Neuronal stem cell (in vitro differentiated cells): Measurements from ENCODE around the gene GALNTL6.

Experiments used
- DNase-seq: peaks from one replicate; pipeline ENCODE4 v3.0.0-alpha.2; 2013; ENCODE audit warnings: low spot score
- H2AFZ ChIP-seq: one replicate; pipeline ENCODE4 v1.6.1; 2013; ENCODE audit warnings: mild to moderate bottlenecking, low read length, inconsistent platforms
- H2AK5ac ChIP-seq: 2 replicates; pipeline ENCODE4 v1.6.1; 2013; ENCODE audit warnings: low read depth, mild to moderate bottlenecking, inconsistent platforms, low read length, moderate library complexity, mixed read lengths
- H2BK120ac ChIP-seq: 2 replicates; pipeline ENCODE4 v1.6.1; 2013; ENCODE audit warnings: low read depth, mild to moderate bottlenecking, inconsistent platforms, low read length, moderate library complexity, mixed read lengths
- H2BK12ac ChIP-seq: one replicate; pipeline ENCODE4 v1.6.1; 2013; ENCODE audit warnings: low read length, inconsistent platforms
- H2BK15ac ChIP-seq: 2 replicates; pipeline ENCODE4 v1.6.1; 2013; ENCODE audit warnings: mild to moderate bottlenecking, low read length, inconsistent platforms, mixed read lengths
- H2BK5ac ChIP-seq: one replicate; pipeline ENCODE4 v1.6.1; 2013; ENCODE audit warnings: inconsistent platforms, mild to moderate bottlenecking, low read length, moderate library complexity
- H3K14ac ChIP-seq: one replicate; pipeline ENCODE4 v1.6.1; 2013; ENCODE audit warnings: low read length, inconsistent platforms
- H3K18ac ChIP-seq: 2 replicates; pipeline ENCODE4 v1.6.1; 2013; ENCODE audit warnings: low read length, inconsistent platforms
- H3K23ac ChIP-seq: 2 replicates; pipeline ENCODE4 v1.6.1; 2013; ENCODE audit warnings: low read depth, mild to moderate bottlenecking, mixed read lengths, low read length, inconsistent platforms; ENCODE audit not compliant: poor library complexity
- H3K27ac ChIP-seq: replicated peaks from 3 replicates; pipeline ENCODE4 v1.5.1; 2013; ENCODE audit warnings: low read length, inconsistent platforms
- H3K27me3 ChIP-seq, 3 experiments: 2 replicates each; pipeline ENCODE4 v1.6.1; 2013; ENCODE audit warnings: low read length in 3 of 3, mild to moderate bottlenecking in 2 of 3, inconsistent platforms in 1 of 3, low read depth in 1 of 3, mixed read lengths in 1 of 3, moderate library complexity in 1 of 3; ENCODE audit not compliant: control insufficient read depth in 3 of 3, insufficient read depth in 3 of 3
- H3K36me3 ChIP-seq, 2 donors: replicated peaks in 1 of 2; 2 replicates each; pipeline ENCODE4 v1.6.1; 2013; ENCODE audit warnings: low read length in 2 of 2; ENCODE audit not compliant: control insufficient read depth in 2 of 2, insufficient read depth in 2 of 2
- H3K4ac ChIP-seq: 2 replicates; pipeline ENCODE4 v1.6.1; 2013; ENCODE audit warnings: inconsistent platforms, mild to moderate bottlenecking, low read length, moderate library complexity
- H3K4me1 ChIP-seq, 2 donors: 1 replicate in 1 of 2; 2 replicates in 1 of 2; pipeline ENCODE4 v1.6.1; 2013; ENCODE audit warnings: low read length in 2 of 2, low read depth in 1 of 2; ENCODE audit not compliant: control insufficient read depth in 2 of 2, insufficient read depth in 1 of 2
- H3K4me2 ChIP-seq: one replicate; pipeline ENCODE4 v1.6.1; 2013; ENCODE audit warnings: mild to moderate bottlenecking, low read length, inconsistent platforms; ENCODE audit not compliant: insufficient read depth, poor library complexity, severe bottlenecking
- H3K4me3 ChIP-seq, 2 donors: 2 replicates each; pipeline ENCODE4 v1.5.1; 2013; ENCODE audit warnings: low read length in 2 of 2, mild to moderate bottlenecking in 2 of 2, inconsistent platforms in 1 of 2, moderate library complexity in 1 of 2
- H3K79me1 ChIP-seq: one replicate; pipeline ENCODE4 v1.6.1; 2013; ENCODE audit warnings: low read depth, mild to moderate bottlenecking, inconsistent platforms, low read length, moderate library complexity
- H3K9ac ChIP-seq: one replicate; pipeline ENCODE4 v1.6.1; 2013; ENCODE audit warnings: mild to moderate bottlenecking, low read depth, low read length, inconsistent platforms; ENCODE audit not compliant: poor library complexity
- H3K9me3 ChIP-seq, 2 donors: replicated peaks in 1 of 2; 2 replicates each; pipeline versions ENCODE3 to v1.6.1; 2013; ENCODE audit warnings: low read length in 2 of 2, mild to moderate bottlenecking in 2 of 2, inconsistent platforms in 1 of 2, low read depth in 1 of 2, mixed read lengths in 1 of 2, moderate library complexity in 1 of 2; ENCODE audit not compliant: control insufficient read depth in 2 of 2, insufficient read depth in 1 of 2
- H4K8ac ChIP-seq: one replicate; pipeline ENCODE4 v1.6.1; 2013; ENCODE audit warnings: low read depth, mild to moderate bottlenecking, inconsistent platforms, low read length, moderate library complexity
- H4K91ac ChIP-seq: one replicate; pipeline ENCODE4 v1.6.1; 2013; ENCODE audit warnings: low read length, low read depth, mild to moderate bottlenecking, inconsistent platforms; ENCODE audit not compliant: poor library complexity
- WGBS, 2 donors: extraction: QIAGEN DNeasy Blood & Tissue Kit; methylation state at CpG; one replicate each; pipeline ENCODE4 v1.1.7; 2013; ENCODE audit warnings: missing lambda C conversion rate in 2 of 2, mixed read lengths in 1 of 2; ENCODE audit not compliant: insufficient read length in 2 of 2, insufficient replicate concordance in 1 of 2; ENCODE audit errors: extremely low coverage in 2 of 2; 5-methylcytosine and 5-hydroxymethylcytosine counted together

Gene GALNTL6

GRCh38 chr4:172243551-172243950 is 430.3 kb downstream of the GALNTL6 start:
- Histone ChIP-seq H3K4ac (no peak overlapping the region), H2BK15ac (no peak overlapping the region), H3K14ac (no peak overlapping the region), H2BK12ac (no peak overlapping the region), H4K8ac (no peak overlapping the region), H3K9ac (no peak overlapping the region), H3K9me3 (no peaks in the 10 kb centered on the region), H3K27ac (no peak overlapping the region), H3K4me3 (no peak overlapping the region), H2AFZ (no peak overlapping the region), H3K4me1 (no peaks in the 10 kb centered on the region), H2BK5ac (no peak overlapping the region), H3K18ac (no peak overlapping the region), H2AK5ac (no peak overlapping the region), H3K27me3 (no peaks in the 10 kb centered on the region), H3K36me3 (no peaks in the 10 kb centered on the region), H3K4me2 (no peak overlapping the region), H2BK120ac (no peak overlapping the region), H3K23ac (no peak overlapping the region), H3K79me1 (no peaks in the 10 kb centered on the region), H4K91ac (no peak overlapping the region)
- no peak for DNase-seq
- no CpG with 5 or more reads among the region's 4 CpGs for WGBS, 2 donors

GRCh38 chr4:172245516-172245915 is 432.3 kb downstream of the GALNTL6 start:
- no peak overlapping the region for H3K9ac ChIP-seq
- no peaks in the 10 kb centered on the region for H3K9me3 ChIP-seq
- H2BK15ac ChIP-seq: no peak overlapping the region
- no peak for DNase-seq
- no peak overlapping the region for H2BK12ac ChIP-seq
- no peak overlapping the region for H2AK5ac ChIP-seq
- no peak overlapping the region for H3K27ac ChIP-seq
- no peaks in the 10 kb centered on the region for H3K27me3 ChIP-seq
- no peak overlapping the region for H2BK5ac ChIP-seq
- H3K4me3 ChIP-seq: no peak overlapping the region
- no peak overlapping the region for H3K18ac ChIP-seq
- H4K8ac ChIP-seq: no peak overlapping the region
- H3K36me3 ChIP-seq: no peaks in the 10 kb centered on the region
- no peak overlapping the region for H2AFZ ChIP-seq
- H4K91ac ChIP-seq: no peak overlapping the region
- no peaks in the 10 kb centered on the region for H3K4me1 ChIP-seq
- no peak overlapping the region for H3K4me2 ChIP-seq
- no peak overlapping the region for H3K23ac ChIP-seq
- no peaks in the 10 kb centered on the region for H3K79me1 ChIP-seq
- no peak overlapping the region for H2BK120ac ChIP-seq
- H3K4ac ChIP-seq: no peak overlapping the region
- no peak overlapping the region for H3K14ac ChIP-seq

- Histone ChIP-seq H3K4me2 (no peak overlapping the region), H3K9ac (no peak overlapping the region), H3K27me3 (no peaks in the 10 kb centered on the region), H3K4me3 (no peak overlapping the region), H3K23ac (no peak overlapping the region), H2BK5ac (no peak overlapping the region), H2BK12ac (no peak overlapping the region), H3K36me3 (no peaks in the 10 kb centered on the region), H3K79me1 (no peaks in the 10 kb centered on the region), H3K9me3 (no peaks in the 10 kb centered on the region), H2AFZ (no peak overlapping the region), H4K91ac (no peak overlapping the region), H3K4me1 (peaks cover 0 to 11% of the 10 kb centered on the region in 2 donors), H2AK5ac (no peak overlapping the region), H3K27ac (no peak overlapping the region), H3K14ac (no peak overlapping the region), H3K18ac (no peak overlapping the region), H2BK15ac (no peak overlapping the region), H2BK120ac (no peak overlapping the region), H4K8ac (no peak overlapping the region), H3K4ac (no peak overlapping the region)
- WGBS, 2 donors: no CpG with 5 or more reads among the region's 1 CpG
- no peak for DNase-seq
Observed at GRCh38 chr4:172253409-172253808, 440.2 kb downstream of the GALNTL6 start.

- Histone ChIP-seq H3K4me3 (no peak overlapping the region), H2BK5ac (no peak overlapping the region), H2AK5ac (no peak overlapping the region), H3K23ac (no peak overlapping the region), H3K27ac (no peak overlapping the region), H3K9me3 (no peaks in the 10 kb centered on the region), H3K79me1 (no peaks in the 10 kb centered on the region), H3K9ac (no peak overlapping the region), H2BK15ac (no peak overlapping the region), H2BK12ac (no peak overlapping the region), H2AFZ (no peak overlapping the region), H2BK120ac (no peak overlapping the region), H3K18ac (no peak overlapping the region), H3K4ac (no peak overlapping the region), H4K91ac (no peak overlapping the region), H3K14ac (no peak overlapping the region), H4K8ac (no peak overlapping the region), H3K4me1 (peaks cover 0 to 11% of the 10 kb centered on the region in 2 donors), H3K36me3 (no peaks in the 10 kb centered on the region), H3K4me2 (no peak overlapping the region), H3K27me3 (no peaks in the 10 kb centered on the region)
- no peak for DNase-seq
- WGBS, 2 donors: no CpG with 5 or more reads among the region's 1 CpG
Observed at GRCh38 chr4:172256820-172257219, 443.6 kb downstream of the GALNTL6 start.
